ENCODE data around the gene VEPH1.

GRCh38 chr3:157274644-157275137 is 228.5 kb downstream of the VEPH1 start:
- TF ChIP-seq POLR2A (IDR thresholded peaks at IDR 0.05; ENCODE audit: low read depth, low read length) (no peak), TAF1 (IDR thresholded peaks at IDR 0.05; ENCODE audit: low read depth, low read length) (no peak), POLR2AphosphoS5 (IDR thresholded peaks at IDR 0.05; ENCODE audit: low read depth, low read length) (no peak)
